Measurements from ENCODE around the gene RARA. TPM values are rescaled to one million over a fixed set of nuclear protein-coding genes. Genes with fewer than 3 reads are reported as not detected.
A peak's percentile ranks its signal among the peaks of the same experiment; 100 is the strongest.
"Not testable (repeated sequence)": the region's sequence is repeated elsewhere in the genome, so short reads cannot be mapped to it uniquely, and the experiment has no call there.

RARA gene
- total RNA-seq, 1 donor from 2014 or later = 39.2 TPM

GRCh38 chr17:40355804-40356758 is 47.1 kb downstream of the RARA start:
- no peak for DNase-seq (ENCODE audit: low read depth)

DNA sequence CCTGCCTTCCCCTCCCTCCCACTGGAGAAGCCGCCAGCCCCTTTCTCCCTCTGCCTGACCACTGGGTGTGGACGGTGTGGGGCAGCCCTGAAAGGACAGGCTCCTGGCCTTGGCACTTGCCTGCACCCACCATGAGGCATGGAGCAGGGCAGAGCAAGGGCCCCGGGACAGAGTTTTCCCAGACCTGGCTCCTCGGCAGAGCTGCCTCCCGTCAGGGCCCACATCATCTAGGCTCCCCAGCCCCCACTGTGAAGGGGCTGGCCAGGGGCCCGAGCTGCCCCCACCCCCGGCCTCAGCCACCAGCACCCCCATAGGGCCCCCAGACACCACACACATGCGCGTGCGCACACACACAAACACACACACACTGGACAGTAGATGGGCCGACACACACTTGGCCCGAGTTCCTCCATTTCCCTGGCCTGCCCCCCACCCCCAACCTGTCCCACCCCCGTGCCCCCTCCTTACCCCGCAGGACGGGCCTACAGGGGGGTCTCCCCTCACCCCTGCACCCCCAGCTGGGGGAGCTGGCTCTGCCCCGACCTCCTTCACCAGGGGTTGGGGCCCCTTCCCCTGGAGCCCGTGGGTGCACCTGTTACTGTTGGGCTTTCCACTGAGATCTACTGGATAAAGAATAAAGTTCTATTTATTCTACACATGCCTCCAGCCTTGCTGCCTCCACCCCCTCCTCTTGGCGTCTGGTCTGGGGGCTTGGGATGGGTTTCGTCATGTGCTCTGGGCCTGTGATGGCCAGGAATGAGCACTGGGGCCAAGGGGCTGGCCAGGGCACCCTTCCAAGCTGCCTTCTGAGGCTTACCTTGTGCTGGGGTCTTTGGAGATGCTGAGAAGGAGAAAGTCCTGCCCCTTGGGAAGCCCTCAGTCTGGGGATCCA is 48.3 kb downstream of the RARA start:
- DNase-seq (ENCODE audit: low read depth) = no peak

DNA sequence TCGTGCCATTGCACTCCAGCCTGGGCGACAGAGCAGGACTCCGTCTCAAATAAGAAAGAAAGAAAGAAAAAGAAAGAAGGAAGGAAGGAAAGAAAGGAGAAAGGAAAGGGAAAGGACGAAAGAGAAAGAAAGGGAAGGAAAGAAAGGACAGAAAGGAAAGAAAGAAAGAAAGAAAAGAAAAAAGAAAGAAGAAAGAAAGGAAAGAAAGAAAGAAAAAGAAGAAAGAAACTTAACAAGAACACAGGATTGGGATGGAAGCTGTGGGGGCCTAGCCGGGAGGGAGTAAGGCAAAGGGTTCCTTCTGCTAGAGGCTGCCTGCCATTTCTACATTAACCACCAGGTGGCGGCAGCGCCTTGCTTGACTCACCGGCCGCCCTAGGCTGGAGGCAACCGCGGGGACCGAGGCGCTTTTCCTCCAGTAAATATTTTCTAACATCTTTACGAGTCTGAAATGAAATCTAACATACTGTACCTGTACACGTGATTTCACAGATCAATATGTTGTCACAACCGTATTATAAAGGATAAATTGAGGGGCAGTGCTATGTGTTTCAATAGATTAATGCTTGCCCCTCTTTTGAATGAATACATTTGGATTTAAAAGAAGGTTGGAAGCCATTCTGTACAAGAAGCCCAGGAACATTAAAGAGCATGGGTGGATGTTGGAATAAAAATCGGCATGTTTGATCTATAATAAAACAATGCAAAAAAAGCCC is 49.5 kb downstream of the RARA start:
- peak; percentile 86 for DNase-seq (ENCODE audit: low read depth)

- DNase-seq (ENCODE audit: low read depth) = no peak
Observed at GRCh38 chr17:40360091-40360490, 51.1 kb downstream of the RARA start.

GRCh38 chr17:40361063-40361924 is 52.3 kb downstream of the RARA start:
- no peak for DNase-seq (ENCODE audit: low read depth)

DNA sequence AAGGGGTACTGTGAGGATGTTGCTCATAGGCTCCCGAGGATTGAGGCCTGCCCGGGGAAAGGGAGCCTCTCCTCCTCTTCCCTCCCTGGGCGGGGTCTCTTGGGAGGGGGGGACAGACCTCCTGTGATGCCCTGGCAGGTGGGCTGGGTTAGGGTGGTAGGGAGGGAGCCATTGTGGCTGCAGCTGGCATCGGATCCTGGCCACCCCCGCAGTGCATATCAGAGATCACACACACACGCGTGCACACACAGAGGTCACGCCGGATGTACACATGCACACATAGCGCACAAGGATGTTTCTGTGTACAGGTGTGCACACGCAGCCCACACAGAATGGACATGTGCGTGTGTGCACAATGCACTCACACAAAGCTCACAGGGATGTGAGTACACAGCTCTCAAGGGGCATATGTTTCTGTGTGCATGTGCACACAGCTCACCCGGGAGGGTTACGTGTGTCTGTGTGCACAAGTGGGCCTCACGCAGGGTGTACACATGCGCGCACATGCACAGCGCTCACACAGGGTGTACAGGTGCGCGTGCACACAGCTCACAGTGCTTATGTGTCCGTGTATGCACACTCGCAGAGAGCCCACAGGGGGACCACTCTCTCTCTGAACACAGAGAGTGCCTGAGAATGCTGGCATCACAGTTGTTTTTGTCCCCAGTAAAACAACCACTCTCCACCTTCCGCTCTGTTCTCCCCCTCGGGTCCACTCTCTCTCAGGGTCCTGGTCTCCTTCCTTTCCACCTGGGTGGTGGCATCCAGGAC is 53.1 kb downstream of the RARA start:
- DNase-seq (ENCODE audit: low read depth) = no peak

DNA sequence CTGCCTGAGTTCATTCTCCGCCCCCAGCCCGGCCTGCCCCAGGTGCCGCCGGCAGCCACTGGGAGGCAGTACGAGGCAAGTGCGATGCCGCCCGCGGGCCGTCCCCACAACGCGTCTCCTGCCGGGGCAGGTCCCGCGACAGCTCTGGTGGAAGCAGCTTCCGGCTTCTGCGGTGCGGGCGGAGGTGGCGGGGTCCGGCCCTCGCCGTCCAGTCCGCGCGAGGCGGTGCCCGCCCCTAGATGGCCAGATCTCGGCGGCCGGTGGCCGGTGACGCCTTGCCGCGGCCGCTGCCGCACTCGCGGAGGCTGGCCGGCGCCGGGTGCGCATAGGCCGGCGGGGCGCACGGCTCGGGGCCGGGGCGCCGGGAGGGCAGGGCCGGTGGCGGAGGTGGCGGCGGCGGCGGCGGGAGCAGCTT is 53.7 kb downstream of the RARA start:
- peak; percentile 76 for DNase-seq (ENCODE audit: low read depth)

GRCh38 chr17:40363111-40363827 is 54.3 kb downstream of the RARA start:
- DNase-seq (ENCODE audit: low read depth) = no peak

- no peak for DNase-seq (ENCODE audit: low read depth)
Observed at GRCh38 chr17:40364121-40364861, 55.3 kb downstream of the RARA start, which contains the start of gene GJD3. GJD3 (minus strand) TSS chr17:40364737; CDS start chr17:40363815, 922 bp downstream.

- DNase-seq (ENCODE audit: low read depth) = no peak
Observed at GRCh38 chr17:40364906-40365305, 55.9 kb downstream of the RARA start.

- no peak for DNase-seq (ENCODE audit: low read depth)
Observed at GRCh38 chr17:40366076-40366860, 57.3 kb downstream of the RARA start.

- no peak for DNase-seq (ENCODE audit: low read depth)
Observed at GRCh38 chr17:40366861-40367518, 58.0 kb downstream of the RARA start.

- not testable (repeated sequence) for DNase-seq (ENCODE audit: low read depth)
Observed at GRCh38 chr17:40367728-40368127, 58.7 kb downstream of the RARA start.

GRCh38 chr17:40369923-40370322 is 60.9 kb downstream of the RARA start:
- DNase-seq (ENCODE audit: low read depth) = no peak

GRCh38 chr17:40371261-40371929 is 62.4 kb downstream of the RARA start:
- DNase-seq (ENCODE audit: low read depth) = no peak

- no peak for DNase-seq (ENCODE audit: low read depth)
Observed at GRCh38 chr17:40372031-40372430, 63.1 kb downstream of the RARA start.

Measured in myocyte (in vitro differentiated cells).